GM12873 (cell line): ENCODE results near the gene NLRP4.
A peak's percentile ranks its signal among the peaks of the same experiment; 100 is the strongest.

Source experiments
- CTCF ChIP-seq: IDR thresholded peaks from 2 replicates; pipeline ENCODE4 v1.5.1; 2012; ENCODE audit warnings: low read depth, mild to moderate bottlenecking, moderate library complexity, low read length, control low read depth; ENCODE audit not compliant: insufficient read depth; ENCODE audit errors: missing control alignments

Gene NLRP4

GRCh38 chr19:55912916-55913315 is 76.6 kb downstream of the NLRP4 start:
- TF ChIP-seq CTCF = no peak

- peak; percentile 52 for TF ChIP-seq CTCF
Measured at GRCh38 chr19:55913643-55914268, 77.4 kb downstream of the NLRP4 start.

GRCh38 chr19:55923556-55923955 is 87.2 kb downstream of the NLRP4 start:
- no peak for TF ChIP-seq CTCF

- no peak for TF ChIP-seq CTCF
Measured at GRCh38 chr19:55927991-55928390, 91.7 kb downstream of the NLRP4 start.

- TF ChIP-seq CTCF = no peak
Measured at GRCh38 chr19:55930996-55931515, 94.7 kb downstream of the NLRP4 start.
